OCI-LY1 (cell line): ENCODE results near the gene ITPRID2.

Source experiments
- H2AFZ ChIP-seq: fragments of 200-600 bp; sonication (generic), shearing (Covaris generic); 2 replicates; pipeline ENCODE4 v1.6.0; 2014; ENCODE audit warnings: antibody characterized with exemption, mild to moderate bottlenecking, low read length
- H3F3A ChIP-seq: fragments of 200-600 bp; sonication (generic), shearing (Covaris generic); 2 replicates; pipeline ENCODE4 v1.6.0; 2014; ENCODE audit warnings: mild to moderate bottlenecking, antibody characterized with exemption, low read length, moderate library complexity; ENCODE audit not compliant: insufficient read depth
- H3K27ac ChIP-seq: fragments of 200-600 bp; sonication (generic); 2 replicates; pipeline ENCODE4 v1.5.1; 2014; ENCODE audit warnings: low read length, mixed run types, mild to moderate bottlenecking, low read depth; ENCODE audit not compliant: poor library complexity, severe bottlenecking
- H3K27me3 ChIP-seq: fragments of 200-600 bp; sonication (generic); 2 replicates; pipeline ENCODE4 v1.6.0; 2014; ENCODE audit warnings: antibody characterized with exemption, mild to moderate bottlenecking, low read length, moderate library complexity; ENCODE audit not compliant: insufficient read depth
- H3K36me3 ChIP-seq: fragments of 200-600 bp; sonication (generic); 2 replicates; pipeline ENCODE4 v1.6.1; 2014; ENCODE audit warnings: mild to moderate bottlenecking, antibody characterized with exemption, low read length, moderate library complexity, mixed read lengths; ENCODE audit not compliant: insufficient read depth
- H3K4me1 ChIP-seq: fragments of 200-600 bp; sonication (generic); 2 replicates; pipeline ENCODE4 v1.5.1; 2014; ENCODE audit warnings: mild to moderate bottlenecking, low read length, moderate library complexity; ENCODE audit not compliant: insufficient read depth, severe bottlenecking
- H3K4me2 ChIP-seq: fragments of 200-600 bp; sonication (generic), shearing (Covaris generic); 2 replicates; pipeline ENCODE4 v1.6.1; 2014; ENCODE audit warnings: low read length
- H3K4me3 ChIP-seq: fragments of 200-600 bp; sonication (generic); 2 replicates; pipeline ENCODE4 v1.5.1; 2014; ENCODE audit warnings: low read length, low read depth, mild to moderate bottlenecking, mixed read lengths; ENCODE audit not compliant: poor library complexity, severe bottlenecking
- H3K79me2 ChIP-seq: fragments of 200-600 bp; shearing (Covaris generic); 2 replicates; pipeline ENCODE4 v1.6.1; 2016; ENCODE audit warnings: mixed run types, low read length, mixed read lengths; ENCODE audit not compliant: insufficient read depth
- H3K9ac ChIP-seq: fragments of 200-600 bp; sonication (generic), shearing (Covaris generic); 2 replicates; pipeline ENCODE4 v1.6.1; 2014; ENCODE audit warnings: mild to moderate bottlenecking, low read length, mixed read lengths
- H3K9me2 ChIP-seq: fragments of 200-600 bp; sonication (generic), shearing (Covaris generic); 2 replicates; pipeline ENCODE4 v1.6.1; 2014; ENCODE audit warnings: low read depth, mild to moderate bottlenecking, low read length, mixed read lengths
- H3K9me3 ChIP-seq: fragments of 200-600 bp; shearing (Covaris generic); 2 replicates; pipeline ENCODE4 v1.6.1; 2014; ENCODE audit warnings: low read length, mixed read lengths
- H4K20me1 ChIP-seq: fragments of 200-600 bp; sonication (generic), shearing (Covaris generic); 2 replicates; pipeline ENCODE4 v1.6.0; 2016; ENCODE audit warnings: mild to moderate bottlenecking, low read length; ENCODE audit not compliant: insufficient read depth
- EZH2 ChIP-seq: fragments of 200-600 bp; sonication (generic), shearing (Covaris generic); IDR thresholded peaks from 2 replicates; pipeline ENCODE4 v1.8.0; 2017; ENCODE audit warnings: borderline replicate concordance, mixed run types, mild to moderate bottlenecking, antibody characterized with exemption, low read length, moderate library complexity, mixed read lengths
- TF ChIP-seq, protein P1 (sequence below): fragments of 200-600 bp; sonication (generic), shearing (Covaris generic); IDR thresholded peaks from 2 replicates; pipeline ENCODE4 v1.5.1; 2017; ENCODE audit warnings: mild to moderate bottlenecking, antibody characterized with exemption, low read length, moderate library complexity, mixed read lengths

The ITPRID2 gene

GRCh38 chr2:181900007-181900651, 8.6 kb downstream of the ITPRID2 start:
- Histone ChIP-seq H3K4me2 (no peak overlapping the region), H3K27me3 (no peaks in the 10 kb centered on the region), H3K9me2 (no peaks in the 10 kb centered on the region), H3K36me3 (peaks cover 50% of the 10 kb centered on the region; the same call in 1 of the 2 replicates), H3K27ac (no peak overlapping the region), H4K20me1 (no peaks in the 10 kb centered on the region), H3F3A (no peaks in the 10 kb centered on the region), H2AFZ (no peak overlapping the region), H3K9me3 (no peaks in the 10 kb centered on the region), H3K4me3 (no peak overlapping the region), H3K4me1 (peaks cover 7% of the 10 kb centered on the region), H3K9ac (no peak overlapping the region), H3K79me2 (no peaks in the 10 kb centered on the region)
- TF ChIP-seq, protein P1, sequence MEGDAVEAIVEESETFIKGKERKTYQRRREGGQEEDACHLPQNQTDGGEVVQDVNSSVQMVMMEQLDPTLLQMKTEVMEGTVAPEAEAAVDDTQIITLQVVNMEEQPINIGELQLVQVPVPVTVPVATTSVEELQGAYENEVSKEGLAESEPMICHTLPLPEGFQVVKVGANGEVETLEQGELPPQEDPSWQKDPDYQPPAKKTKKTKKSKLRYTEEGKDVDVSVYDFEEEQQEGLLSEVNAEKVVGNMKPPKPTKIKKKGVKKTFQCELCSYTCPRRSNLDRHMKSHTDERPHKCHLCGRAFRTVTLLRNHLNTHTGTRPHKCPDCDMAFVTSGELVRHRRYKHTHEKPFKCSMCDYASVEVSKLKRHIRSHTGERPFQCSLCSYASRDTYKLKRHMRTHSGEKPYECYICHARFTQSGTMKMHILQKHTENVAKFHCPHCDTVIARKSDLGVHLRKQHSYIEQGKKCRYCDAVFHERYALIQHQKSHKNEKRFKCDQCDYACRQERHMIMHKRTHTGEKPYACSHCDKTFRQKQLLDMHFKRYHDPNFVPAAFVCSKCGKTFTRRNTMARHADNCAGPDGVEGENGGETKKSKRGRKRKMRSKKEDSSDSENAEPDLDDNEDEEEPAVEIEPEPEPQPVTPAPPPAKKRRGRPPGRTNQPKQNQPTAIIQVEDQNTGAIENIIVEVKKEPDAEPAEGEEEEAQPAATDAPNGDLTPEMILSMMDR = no peak

DNA sequence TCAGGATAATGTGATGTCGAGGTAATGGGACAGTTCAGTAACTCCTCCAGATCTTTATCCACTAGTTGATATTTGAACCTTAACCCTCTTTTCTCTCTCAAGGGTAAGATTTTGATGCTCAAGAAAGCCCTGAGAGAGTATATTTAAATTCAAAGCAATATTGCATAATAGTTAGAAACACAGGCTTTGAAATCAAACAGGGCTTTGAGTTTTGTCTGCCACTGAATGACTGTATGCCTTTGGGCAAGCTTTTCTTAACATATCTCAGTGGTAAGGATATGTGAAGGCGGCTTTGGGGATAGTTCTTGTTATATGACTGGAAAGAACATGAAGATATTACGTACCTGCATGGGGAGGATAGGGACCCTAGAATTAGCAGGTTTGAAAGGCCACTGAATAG, 11.1 kb downstream of the ITPRID2 start:
- Histone ChIP-seq H2AFZ (no peak overlapping the region), H3K79me2 (no peaks in the 10 kb centered on the region), H3K36me3 (peaks cover 60% of the 10 kb centered on the region; the same call in 1 of the 2 replicates), H3K4me2 (no peak overlapping the region), H3K27me3 (no peaks in the 10 kb centered on the region), H3K27ac (no peak overlapping the region), H3K4me3 (no peak overlapping the region), H4K20me1 (no peaks in the 10 kb centered on the region), H3K9me2 (no peaks in the 10 kb centered on the region), H3F3A (no peaks in the 10 kb centered on the region), H3K9me3 (no peaks in the 10 kb centered on the region), H3K9ac (no peak overlapping the region), H3K4me1 (no peaks in the 10 kb centered on the region)
- TF ChIP-seq, protein P1 = no peak

- no peaks in the 10 kb centered on the region for H3K27me3 ChIP-seq
- H3K9me3 ChIP-seq = no peaks in the 10 kb centered on the region
- H4K20me1 ChIP-seq = no peaks in the 10 kb centered on the region
- H3K9me2 ChIP-seq = no peaks in the 10 kb centered on the region
- no peak overlapping the region for H3K9ac ChIP-seq
- H2AFZ ChIP-seq = no peak overlapping the region
- H3K36me3 ChIP-seq = peaks cover 56% of the 10 kb centered on the region; the same call in 1 of the 2 replicates
- no peak overlapping the region for H3K4me3 ChIP-seq
- no peaks in the 10 kb centered on the region for H3K4me1 ChIP-seq
- H3F3A ChIP-seq = no peaks in the 10 kb centered on the region
- H3K4me2 ChIP-seq = no peak overlapping the region
- TF ChIP-seq, protein P1 = peak; percentile 75
- no peak for TF ChIP-seq EZH2
- no peak overlapping the region for H3K27ac ChIP-seq
- no peaks in the 10 kb centered on the region for H3K79me2 ChIP-seq
Measured at GRCh38 chr2:181904022-181904632, 12.6 kb downstream of the ITPRID2 start.
